SW480 (cell line): ENCODE data around the gene EFNA3.

ENCODE experiments used
- DNase-seq: peaks from one replicate; pipeline ENCODE4 v3.0.0-alpha.2; 2016; ENCODE audit warnings: low spot score

The EFNA3 gene

DNA sequence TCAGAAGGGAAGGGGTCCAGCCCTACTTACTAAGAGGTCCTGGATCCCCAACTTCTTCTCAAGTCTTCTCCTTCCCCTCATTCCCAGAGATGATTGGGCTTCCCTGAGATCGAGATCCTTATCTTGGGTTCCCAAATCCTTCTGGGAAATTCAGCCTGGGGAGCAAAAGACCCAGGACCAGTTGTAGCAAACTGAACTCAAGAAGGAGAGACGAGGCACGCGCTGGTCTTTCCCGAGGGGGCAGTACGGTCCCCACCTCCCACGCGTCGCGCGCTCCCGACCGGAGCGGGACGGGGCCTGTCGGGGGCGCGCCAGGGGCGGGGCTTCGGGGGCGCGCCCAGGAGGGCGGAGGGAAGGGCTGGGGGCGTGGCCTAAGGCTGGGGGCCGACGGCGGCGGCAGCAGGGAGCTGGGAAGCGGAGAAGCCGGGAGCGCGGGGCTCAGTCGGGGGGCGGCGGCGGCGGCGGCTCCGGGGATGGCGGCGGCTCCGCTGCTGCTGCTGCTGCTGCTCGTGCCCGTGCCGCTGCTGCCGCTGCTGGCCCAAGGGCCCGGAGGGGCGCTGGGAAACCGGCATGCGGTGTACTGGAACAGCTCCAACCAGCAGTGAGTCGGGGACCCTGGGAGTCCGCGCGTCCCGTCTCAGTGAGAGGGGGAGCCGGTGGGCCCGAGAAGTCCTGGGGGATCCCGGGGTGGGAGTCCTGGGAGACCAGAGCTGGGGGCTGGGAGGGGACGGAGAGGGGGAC, at the start of gene EFNA3:
EFNA3 (plus strand) TSS at position 369 of the 741 bp plus-strand sequence; CDS start at position 474, 105 bp downstream.
- no peak for DNase-seq

- DNase-seq, result no peak
Measured at GRCh38 chr1:155029513-155030242, 49.0 kb upstream of the EFNA3 start.

DNA sequence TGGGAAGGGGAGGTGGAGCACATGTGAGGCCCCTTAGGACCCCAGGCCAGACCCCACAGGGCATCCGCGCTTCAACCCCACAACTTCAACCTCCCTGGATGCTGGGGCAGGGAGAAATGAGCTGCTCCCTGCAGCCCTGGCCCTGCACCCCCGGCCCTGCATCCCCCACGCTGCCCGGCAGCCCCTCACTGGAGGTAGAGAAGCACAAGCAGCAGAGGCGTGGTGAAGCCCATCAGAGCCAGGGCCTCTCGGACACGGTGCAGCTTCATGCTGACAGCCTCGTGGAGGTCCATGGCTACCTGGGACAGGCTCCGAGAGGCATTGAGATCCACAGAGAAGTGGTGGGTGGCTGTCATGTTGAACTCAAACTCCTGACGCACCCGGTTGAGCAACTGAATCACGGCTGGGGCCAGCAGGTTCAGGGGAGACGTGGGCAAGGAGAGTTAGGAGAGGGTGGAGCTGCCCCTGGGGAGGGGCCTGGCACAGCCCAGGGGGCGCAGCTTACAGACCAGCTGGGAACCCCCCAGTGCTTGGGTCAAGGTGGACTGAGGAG, 48.3 kb upstream of the EFNA3 start:
- no peak for DNase-seq

DNA sequence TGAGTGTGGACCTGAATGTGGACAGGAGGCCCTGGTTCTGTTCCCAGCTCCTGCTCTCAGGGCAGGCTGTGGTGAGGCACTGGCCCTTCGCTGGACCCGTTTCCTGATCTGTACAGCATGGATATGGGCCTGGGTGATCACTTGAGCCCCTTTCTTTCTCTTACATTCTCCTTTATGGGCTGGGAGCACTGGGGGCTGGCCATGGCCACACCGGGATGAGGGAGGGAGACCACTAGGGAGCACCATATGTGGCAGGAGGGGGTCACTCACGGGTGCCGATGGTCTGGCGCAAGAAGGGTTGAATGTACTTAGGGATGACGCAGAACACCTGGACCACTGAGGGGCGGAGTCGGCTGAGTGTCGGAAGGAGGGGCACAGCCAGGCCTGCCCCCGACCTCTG, 47.7 kb upstream of the EFNA3 start:
- DNase-seq, result no peak

GRCh38 chr1:155032886-155033285, 45.8 kb upstream of the EFNA3 start:
- no peak for DNase-seq

- no peak for DNase-seq
Measured at GRCh38 chr1:155033524-155033923, 45.1 kb upstream of the EFNA3 start, which contains the start of the genes DCST1 and DCST2. Gene DCST1, plus strand, starts transcription at chr1:155033824. Its CDS starts 213 bp downstream, at chr1:155034037. Gene DCST2, minus strand, starts transcription at chr1:155033781. Its CDS starts 80 bp downstream, at chr1:155033701.

DNA sequence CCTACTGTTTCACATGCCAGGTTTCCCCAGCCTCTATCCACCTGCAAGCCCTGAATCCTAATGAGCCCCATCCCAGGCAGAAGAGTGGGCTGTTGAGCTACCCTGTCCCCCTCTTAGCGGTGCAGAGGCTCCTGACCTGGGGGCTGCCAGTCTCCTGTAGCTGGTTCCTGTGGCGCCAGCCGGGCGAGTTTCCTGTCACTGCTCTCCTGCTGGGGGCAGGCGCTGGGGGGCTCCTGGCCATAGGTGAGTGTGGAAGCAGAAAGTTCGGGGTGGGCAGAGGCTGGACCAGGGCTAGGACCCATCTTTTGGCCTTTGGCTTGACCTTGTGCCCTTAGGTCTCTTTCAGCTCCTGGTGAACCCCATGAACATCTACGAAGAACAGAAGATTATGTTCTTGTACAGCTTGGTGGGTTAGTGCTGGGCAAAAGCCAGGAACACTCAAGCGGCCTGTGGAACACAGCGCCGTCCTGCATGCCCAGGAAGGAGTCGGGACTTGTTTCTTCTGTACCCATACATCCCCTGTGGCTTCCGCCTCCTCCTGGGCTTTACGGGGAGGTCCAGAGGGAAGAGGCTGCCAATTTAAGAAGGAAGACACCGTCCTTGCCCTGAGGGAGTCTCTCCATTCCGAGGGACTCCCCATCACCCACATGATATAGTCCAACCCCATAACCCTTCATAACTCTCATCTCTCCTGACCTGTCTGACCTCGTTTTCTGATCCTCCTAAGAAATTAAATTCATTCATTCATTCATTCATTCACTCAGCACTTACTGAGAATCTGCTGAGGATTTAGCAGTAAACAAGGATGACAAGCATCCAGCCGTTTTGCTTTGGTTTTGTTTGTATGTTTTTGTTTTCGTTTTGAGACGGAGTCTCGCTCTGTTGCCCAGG, 44.1 kb upstream of the EFNA3 start:
- no peak for DNase-seq

DNA sequence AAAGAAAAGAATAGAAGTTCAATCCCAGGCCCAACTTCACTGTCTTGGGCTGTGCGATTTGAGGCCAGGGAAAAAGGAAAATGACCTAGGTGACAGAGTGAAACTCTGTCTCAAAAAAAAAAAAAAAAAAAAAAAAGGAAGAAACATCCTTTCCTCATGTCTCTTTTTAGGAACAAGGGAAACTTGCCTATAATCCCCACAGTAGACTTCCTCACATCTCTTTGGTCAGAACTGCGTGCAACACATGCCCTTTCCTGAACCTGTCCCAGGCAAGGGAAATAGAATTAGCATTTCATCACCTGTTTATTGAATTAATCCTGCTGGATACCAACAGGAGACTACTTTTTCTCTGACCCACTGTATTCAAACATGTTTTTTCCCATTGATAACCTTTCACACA, 42.7 kb upstream of the EFNA3 start:
- no peak for DNase-seq

- DNase-seq, result no peak
Measured at GRCh38 chr1:155037043-155037442, 41.6 kb upstream of the EFNA3 start.

GRCh38 chr1:155037851-155038441, 40.7 kb upstream of the EFNA3 start:
- DNase-seq, result no peak

DNA sequence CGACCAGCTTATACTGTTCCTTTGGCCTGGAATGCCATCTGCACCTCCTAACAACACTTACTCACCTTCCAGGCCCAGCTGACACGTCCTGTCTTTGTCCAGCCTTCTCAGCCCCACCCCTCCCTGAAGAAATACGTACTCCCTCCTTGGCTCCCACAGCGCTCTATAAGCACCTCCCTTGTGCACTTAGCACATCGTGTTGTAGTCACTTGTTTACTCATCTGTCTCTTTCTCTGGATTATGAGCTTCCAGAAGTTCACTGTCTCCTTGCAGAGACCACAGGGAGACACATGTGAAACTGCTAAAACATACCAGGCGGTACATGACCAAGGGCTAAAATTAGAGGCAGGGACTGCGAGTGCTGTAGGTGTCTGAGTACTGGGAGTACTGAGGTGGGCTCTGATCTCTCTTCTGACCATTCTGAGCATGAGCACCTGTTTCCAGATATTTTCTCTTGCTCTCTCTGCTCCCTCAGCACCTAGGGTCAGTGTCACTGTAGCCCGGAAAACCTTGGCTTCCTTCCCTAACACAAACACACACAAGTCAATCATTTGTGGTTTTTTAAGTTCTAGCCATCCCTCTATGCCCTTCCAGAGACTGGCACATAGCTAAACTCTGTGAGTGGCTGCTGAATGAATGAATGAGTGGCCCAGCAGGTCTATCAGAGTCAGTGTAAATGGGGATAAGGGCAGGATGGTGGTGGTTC, 39.9 kb upstream of the EFNA3 start:
- DNase-seq, result no peak

DNA sequence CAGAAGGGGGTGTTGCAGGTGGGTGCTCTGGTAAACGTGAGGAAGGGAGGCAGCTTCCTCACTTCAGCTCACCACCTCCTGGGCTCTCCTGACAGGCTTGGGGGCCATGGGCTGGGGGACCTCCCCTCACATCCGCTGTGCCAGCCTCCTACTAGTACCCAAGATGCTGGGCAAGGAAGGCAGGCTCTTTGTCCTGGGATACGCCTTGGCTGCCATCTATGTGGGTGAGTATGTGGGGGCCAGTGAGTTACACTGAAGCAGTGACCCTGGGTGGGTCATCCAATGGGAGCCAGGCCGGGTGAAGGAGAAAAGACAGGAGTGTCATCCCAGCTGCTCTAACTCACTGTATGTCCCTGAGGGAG, 39.3 kb upstream of the EFNA3 start:
- no peak for DNase-seq

- DNase-seq, result no peak
Measured at GRCh38 chr1:155040358-155041093, 38.1 kb upstream of the EFNA3 start.

DNA sequence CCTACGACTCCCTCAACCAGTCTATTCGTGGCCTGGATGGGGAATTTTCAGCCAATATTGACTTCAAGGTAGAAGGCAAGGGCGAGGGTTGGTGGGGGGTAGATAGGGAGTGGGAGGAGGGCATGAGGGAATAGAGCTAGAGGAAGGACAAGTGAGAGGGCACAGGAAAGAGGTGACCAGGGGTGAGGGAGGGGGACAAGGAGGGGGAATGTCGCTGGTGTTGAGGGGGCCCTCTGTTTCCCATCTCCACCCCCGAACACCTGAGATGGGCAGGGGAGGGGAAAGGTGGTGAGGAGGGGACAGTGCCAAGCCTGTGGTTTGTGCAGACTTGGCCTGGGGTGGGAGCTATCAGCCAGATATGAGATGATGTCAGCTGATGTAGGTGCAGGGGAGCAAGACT, 35.8 kb upstream of the EFNA3 start:
- DNase-seq, result no peak

DNA sequence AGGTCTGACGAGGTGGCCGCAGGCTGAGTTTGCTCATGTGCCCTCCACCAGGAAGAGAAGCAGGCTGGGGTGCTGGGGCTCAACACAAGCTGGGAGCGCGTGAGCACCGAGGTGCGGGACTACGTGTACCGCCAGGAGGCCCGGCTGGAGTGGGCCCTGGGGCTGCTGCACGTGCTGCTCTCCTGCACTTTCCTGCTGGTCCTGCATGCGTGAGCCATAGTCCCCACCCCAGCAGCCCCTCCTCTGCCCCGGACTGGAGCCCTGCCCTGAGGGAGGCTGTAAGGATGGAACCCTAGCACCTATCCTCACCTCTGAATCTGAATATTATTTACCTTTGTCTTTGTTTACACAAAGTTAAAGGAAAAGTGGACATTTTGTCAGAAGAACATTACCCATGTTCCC, 35.3 kb upstream of the EFNA3 start:
- no peak for DNase-seq

DNA sequence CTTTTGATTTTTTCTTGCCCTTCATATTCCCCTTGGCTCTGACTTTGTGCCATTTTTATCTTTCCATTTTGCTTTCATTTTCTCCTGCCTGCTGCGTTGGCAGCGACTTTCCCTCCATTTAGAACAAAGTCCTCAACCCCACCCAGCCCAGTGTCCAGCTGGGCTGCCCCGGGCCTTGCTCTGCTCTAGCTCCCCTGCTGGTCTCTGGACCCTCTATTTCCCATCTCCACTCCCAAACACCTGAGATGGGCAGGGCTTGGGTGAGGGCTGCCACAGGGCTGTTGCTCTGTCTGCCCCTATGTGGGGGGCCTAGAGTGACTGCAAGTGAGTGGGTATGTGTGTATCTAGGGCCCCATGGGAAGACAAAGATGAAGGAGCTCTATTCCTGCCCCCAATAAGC, 34.8 kb upstream of the EFNA3 start:
- DNase-seq, result no peak

DNA sequence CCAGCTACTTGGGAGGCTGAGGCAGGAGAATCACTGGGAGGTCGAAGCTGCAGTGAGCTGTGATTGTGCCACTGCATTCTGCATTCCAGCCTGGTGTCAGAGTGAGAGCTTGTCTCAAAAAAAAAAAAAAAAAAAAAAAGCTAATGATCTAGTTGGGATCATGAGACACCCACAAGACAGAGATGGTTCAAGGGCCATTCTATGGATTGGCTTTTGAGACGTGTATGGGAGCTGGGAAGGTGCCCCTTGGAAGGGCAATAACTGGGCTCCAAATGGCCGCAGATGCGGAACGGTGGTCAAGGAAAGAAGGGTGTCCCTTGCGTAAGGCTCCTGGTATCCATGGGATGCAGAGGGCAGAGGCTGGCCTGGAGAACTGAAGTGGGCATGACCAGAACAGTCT, 34.3 kb upstream of the EFNA3 start:
- no peak for DNase-seq

DNA sequence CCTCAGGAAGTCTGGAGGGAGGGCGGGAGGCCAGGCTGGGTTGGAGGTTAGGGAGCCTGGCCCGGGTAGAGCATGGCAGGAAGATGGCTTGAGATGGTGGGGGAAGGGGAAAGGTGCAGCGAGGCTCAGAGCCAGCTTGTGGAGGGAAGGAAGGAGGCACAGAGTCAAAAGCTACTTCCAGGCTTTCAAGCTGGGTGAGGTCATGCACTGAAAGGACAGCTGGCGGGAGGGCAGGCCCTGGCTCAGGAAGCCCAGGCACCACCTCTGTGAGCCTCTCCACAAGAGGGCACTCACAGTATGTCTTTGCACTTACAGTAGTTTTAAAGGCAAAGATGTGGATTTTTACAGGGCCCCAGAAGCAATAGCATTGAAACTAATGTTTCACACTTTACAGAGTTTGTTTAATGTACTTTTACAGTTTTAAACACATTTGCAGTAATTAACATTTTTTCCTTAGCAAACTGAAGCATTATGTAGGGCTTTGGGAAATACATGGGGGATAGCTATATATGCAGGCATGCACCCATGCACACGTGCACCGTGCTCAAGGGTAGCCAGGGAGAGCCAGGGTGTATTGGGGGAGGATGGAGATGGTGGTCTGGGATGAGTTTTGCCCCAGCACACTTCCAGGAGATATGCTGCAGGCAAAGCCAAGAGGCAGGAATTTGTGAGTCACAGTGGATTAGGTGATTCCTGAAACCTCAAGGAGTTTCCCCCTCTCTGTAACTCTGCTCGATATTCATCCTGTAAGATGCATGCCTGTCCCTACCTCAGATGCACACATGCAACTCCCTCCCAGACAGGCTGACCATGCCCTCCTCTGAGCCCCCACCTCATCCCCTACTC, 33.6 kb upstream of the EFNA3 start:
- DNase-seq, result peak; percentile 74
